Mammary epithelial cell (primary cell): ENCODE measurements around the gene ADGRF1.

ENCODE experiments used
- EZH2 ChIP-seq: IDR thresholded peaks from 2 replicates; pipeline ENCODE4 v1.6.1; 2012; ENCODE audit warnings: low read length, inconsistent platforms, borderline replicate concordance
- TF ChIP-seq, protein P1 (sequence below), 2 donors: IDR thresholded peaks in 1 of 2; conservative IDR thresholded peaks in 1 of 2; 2 replicates each; pipeline ENCODE4 v1.5.1; 2011 to 2012; ENCODE audit warnings: inconsistent platforms in 2 of 2, low read length in 2 of 2, mild to moderate bottlenecking in 2 of 2, control low read depth in 1 of 2, low read depth in 1 of 2; ENCODE audit not compliant: insufficient read depth in 1 of 2; ENCODE audit errors: extremely low read depth in 1 of 2

DNA sequence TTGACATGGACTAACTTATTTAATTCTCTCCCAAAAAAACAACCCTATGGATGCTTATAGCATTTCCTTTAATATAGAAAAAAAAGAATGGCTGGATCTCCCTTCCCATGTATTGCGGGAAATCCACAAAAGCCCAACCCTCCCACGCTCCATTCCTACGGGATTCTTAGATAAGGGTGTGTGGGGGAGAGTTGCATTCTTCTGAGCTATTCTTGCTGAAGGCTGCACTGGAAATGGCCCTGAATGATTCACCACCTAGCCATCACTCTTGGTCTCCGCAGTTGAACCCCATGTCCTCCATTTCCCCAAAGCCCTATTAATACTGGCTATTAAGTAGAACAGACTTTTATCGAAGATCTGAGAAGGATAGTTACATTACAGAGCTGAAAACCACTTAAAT, 78.5 kb downstream of the ADGRF1 start:
- TF ChIP-seq, protein P1, sequence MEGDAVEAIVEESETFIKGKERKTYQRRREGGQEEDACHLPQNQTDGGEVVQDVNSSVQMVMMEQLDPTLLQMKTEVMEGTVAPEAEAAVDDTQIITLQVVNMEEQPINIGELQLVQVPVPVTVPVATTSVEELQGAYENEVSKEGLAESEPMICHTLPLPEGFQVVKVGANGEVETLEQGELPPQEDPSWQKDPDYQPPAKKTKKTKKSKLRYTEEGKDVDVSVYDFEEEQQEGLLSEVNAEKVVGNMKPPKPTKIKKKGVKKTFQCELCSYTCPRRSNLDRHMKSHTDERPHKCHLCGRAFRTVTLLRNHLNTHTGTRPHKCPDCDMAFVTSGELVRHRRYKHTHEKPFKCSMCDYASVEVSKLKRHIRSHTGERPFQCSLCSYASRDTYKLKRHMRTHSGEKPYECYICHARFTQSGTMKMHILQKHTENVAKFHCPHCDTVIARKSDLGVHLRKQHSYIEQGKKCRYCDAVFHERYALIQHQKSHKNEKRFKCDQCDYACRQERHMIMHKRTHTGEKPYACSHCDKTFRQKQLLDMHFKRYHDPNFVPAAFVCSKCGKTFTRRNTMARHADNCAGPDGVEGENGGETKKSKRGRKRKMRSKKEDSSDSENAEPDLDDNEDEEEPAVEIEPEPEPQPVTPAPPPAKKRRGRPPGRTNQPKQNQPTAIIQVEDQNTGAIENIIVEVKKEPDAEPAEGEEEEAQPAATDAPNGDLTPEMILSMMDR (conservative IDR thresholded peaks at IDR 0.05 in 1 of 2, IDR thresholded peaks at IDR 0.05 in 1 of 2; ENCODE audit: extremely low read depth in 1 of 2, insufficient read depth in 1 of 2, low read depth in 1 of 2, low read length in 2 of 2) = no peak
- no peak for TF ChIP-seq EZH2
